ENCODE data around the gene CARHSP1.
A peak's percentile ranks its signal among the peaks of the same experiment; 100 is the strongest.
"Not testable (repeated sequence)": the region's sequence is repeated elsewhere in the genome, so short reads cannot be mapped to it uniquely, and the experiment has no call there.

Gene CARHSP1

GRCh38 chr16:8819411-8820034 is 49.3 kb downstream of the CARHSP1 start:
- DNase-seq: no peak

- no peak for DNase-seq
Observed at GRCh38 chr16:8818504-8819270, 50.1 kb downstream of the CARHSP1 start.

GRCh38 chr16:8816967-8817655 is 51.7 kb downstream of the CARHSP1 start:
- DNase-seq: peak; percentile 20

DNA sequence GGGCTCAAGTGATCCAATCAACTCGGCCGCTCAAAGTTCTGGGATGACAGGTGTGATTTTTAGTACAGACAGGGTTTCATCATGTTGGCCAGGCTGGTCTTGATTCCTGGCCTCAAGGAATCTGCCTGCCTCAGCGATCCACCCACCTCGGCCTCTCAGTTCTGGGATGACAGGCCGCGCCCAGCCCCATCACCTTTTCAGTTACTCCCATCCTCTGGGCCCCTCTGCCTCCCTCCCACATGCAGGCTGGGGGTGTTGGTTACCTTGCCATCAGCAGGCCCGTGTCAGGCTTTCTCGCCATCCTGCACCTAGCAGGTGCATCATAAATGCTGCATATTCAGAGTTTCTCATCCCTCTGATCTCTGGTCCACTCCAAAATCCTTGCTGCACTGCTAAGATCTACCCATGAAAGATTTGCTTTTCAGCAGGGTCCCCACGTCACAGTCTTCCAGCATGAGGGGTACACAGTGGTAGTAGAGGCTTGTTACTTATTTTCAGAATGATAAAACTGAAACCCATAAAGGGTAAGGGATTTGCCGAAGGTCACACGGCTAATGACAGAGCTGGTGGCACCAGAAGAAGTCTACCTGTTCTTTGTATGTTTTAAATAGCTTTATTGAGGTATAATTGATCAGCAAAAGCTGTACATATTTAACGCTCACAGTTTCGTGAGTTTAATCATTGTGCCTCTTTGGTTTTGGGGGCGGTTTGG is 54.6 kb downstream of the CARHSP1 start:
- DNase-seq: no peak

- no peak for DNase-seq
Observed at GRCh38 chr16:8812162-8812843, 56.5 kb downstream of the CARHSP1 start.

DNA sequence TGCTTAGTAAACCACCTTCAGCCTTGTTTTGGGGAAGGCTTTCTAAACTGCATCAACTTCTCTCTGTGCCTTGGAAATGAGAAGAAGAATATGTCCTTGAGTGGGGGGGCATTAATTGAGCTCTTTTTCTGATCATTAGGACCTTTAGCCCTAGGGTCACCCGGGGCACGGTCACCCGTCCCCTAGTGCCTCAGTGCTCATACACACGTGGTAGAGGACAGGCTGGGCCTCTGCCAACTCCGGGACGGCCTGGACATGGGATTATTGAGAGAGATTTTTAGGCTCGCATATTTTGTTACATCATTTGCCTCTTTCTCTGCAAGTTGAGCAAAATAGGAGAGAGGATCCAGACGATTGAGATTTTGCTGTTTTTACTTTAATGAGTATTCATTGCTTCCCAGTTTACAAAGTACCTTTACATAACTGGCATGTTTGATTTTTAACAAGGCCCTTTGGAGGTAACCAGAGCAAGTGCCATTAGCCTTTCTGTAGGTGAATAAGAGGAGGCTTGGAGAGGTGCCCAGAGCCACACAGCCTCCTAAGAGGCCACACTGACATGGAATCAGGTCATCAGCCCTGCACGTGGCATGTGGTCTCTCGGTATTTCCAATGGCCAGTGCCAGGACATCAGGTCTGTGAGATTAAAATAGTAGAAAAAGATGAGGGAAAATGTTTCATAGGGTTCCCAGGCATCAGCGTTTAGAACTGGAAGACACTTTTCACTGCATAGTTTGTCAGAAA is 60.0 kb downstream of the CARHSP1 start:
- DNase-seq: no peak

- DNase-seq: no peak
Observed at GRCh38 chr16:8808009-8808408, 60.8 kb downstream of the CARHSP1 start.

- DNase-seq: no peak
Observed at GRCh38 chr16:8807189-8807588, 61.6 kb downstream of the CARHSP1 start.

DNA sequence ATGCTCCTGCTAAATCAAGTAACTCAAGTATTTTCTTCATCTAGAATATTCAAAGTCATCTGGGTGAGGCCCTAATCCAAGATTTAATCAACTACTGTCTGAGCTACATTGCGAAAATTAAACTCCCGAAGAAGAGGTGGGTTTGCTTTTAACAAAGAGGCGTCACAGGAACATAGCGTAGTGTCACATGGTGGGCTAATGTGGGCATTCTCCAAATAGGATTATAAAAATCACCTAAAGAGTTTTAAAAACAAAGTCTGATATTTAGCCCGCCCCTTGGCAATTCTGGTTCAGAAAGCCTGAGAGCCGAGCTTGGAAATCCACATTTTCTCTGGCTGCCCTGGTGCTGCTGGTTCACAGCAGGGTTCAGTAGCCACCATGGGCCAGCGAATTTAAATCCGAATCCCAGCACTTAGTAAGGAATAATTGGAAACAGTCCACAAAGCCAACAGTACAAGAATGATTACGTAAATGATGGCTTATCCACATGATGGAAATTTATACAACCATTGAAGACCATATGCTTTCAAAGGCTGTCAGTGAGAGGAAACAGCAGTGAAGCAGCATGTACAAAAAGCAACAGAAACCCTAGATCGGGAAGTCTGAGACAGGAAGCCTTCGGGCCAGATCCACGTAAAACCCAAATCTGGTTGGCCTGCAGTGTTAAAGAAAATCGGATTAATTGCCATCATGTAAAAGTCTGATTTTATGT is 62.4 kb downstream of the CARHSP1 start:
- no peak for DNase-seq

- DNase-seq: no peak
Observed at GRCh38 chr16:8804313-8804712, 64.5 kb downstream of the CARHSP1 start.

DNA sequence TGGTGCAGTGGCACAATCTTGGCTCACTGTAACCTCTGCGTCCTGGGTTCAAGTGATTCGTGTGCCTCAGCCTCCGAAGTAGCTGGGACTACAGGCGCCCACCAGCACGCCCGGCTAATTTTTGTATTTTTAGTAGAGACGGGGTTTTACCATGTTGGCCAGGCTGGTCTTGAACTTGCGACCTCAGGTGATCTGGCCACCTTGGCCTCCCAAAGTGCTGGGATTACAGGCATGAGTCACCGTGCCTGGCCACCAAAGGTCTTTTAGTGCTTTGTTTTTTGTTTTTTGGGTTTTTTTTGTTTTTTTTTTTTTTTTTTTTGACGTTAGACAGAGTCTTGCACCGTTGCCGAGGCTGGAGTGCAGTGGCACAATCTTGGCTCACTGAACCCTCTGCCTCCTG is 65.1 kb downstream of the CARHSP1 start:
- DNase-seq: not testable (repeated sequence)
